GM12878 (cell line): ENCODE measurements around the gene ETV2. TPM values are rescaled to one million over a fixed set of nuclear protein-coding genes. Genes with fewer than 3 reads are reported as not detected.

Experiments used
- ATAC-seq: fragments of 200-7000 bp; cut with Tn5 transposase; 3 replicates; pipeline ENCODE4 v1.9.1; 2020; ENCODE audit warnings: mild to moderate bottlenecking, moderate library complexity
- BruUV-seq: library from RNA; stranded (reverse); fragments of 400-500 nt; replicated peaks from 2 replicates; lab custom pipeline; 2021; lab: Mats Ljungman, UMichigan
- CTCF ChIA-PET: fragments of 300-600 bp; sonication (Branson Sonifier 250); formaldehyde crosslinking; extraction: SDS; loops from one replicate; lab custom pipeline; 2021; ENCODE audit warnings: inconsistent platforms; lab: Yijun Ruan, JAX
- POLR2A ChIA-PET: fragments of 350-600 bp; formaldehyde crosslinking; extraction: SDS; loops from one replicate; lab custom pipeline; 2021; ENCODE audit warnings: inconsistent platforms; lab: Charles Lee
- RAD21 ChIA-PET: fragments of 300-600 bp; sonication (Branson Sonifier 250); formaldehyde crosslinking; loops from one replicate; lab custom pipeline; 2023; ENCODE audit warnings: antibody characterized with exemption; ENCODE audit not compliant: unreplicated experiment; lab: Charles Lee
- SMC1A ChIA-PET: fragments of 300-600 bp; sonication (Branson Sonifier 250); formaldehyde crosslinking; loops from one replicate; lab custom pipeline; 2023; ENCODE audit not compliant: unreplicated experiment, uncharacterized antibody; lab: Charles Lee
- DNase-seq: peaks from one replicate; pipeline ENCODE4 v3.0.0-alpha.2; 2011; ENCODE audit warnings: low read depth, low spot score
- FAIRE-seq: peaks from 3 replicates; lab custom pipeline; 2011; peaks lifted over from hg19 to GRCh38; lab: Jason Lieb, UNC
- H2AFZ ChIP-seq: 2 replicates; pipeline ENCODE4 v1.6.0; 2011; ENCODE audit warnings: low read depth, low read length, control low read depth; ENCODE audit not compliant: control insufficient read depth
- H3K27ac ChIP-seq: 2 replicates; pipeline ENCODE4 v1.5.1; 2011; ENCODE audit warnings: control low read depth; ENCODE audit not compliant: control insufficient read depth, insufficient read depth
- H3K27me3 ChIP-seq, 2 experiments: replicated peaks in 1 of 2; 2 replicates each; pipeline versions ENCODE4 v1.6.0 to v1.6.1; 2011; ENCODE audit warnings: low read length in 1 of 2; ENCODE audit not compliant: control insufficient read depth in 2 of 2, insufficient read depth in 2 of 2
- H3K36me3 ChIP-seq, 2 experiments: 2 replicates each; pipeline ENCODE4 v1.5.1; 2011; ENCODE audit warnings: low read length in 1 of 2; ENCODE audit not compliant: control insufficient read depth in 2 of 2, insufficient read depth in 2 of 2
- H3K4me1 ChIP-seq: 2 replicates; pipeline ENCODE4 v1.6.1; 2011; ENCODE audit warnings: mild to moderate bottlenecking, low read length, moderate library complexity, mixed read lengths; ENCODE audit not compliant: control insufficient read depth, insufficient read depth
- H3K4me2 ChIP-seq: 2 replicates; pipeline ENCODE4 v1.6.0; 2011; ENCODE audit warnings: control low read depth; ENCODE audit not compliant: control insufficient read depth, insufficient read depth
- H3K4me3 ChIP-seq: fragments of 200-600 bp; sonication (generic); 2 replicates; pipeline ENCODE4 v1.5.1; 2016
- H3K79me2 ChIP-seq: 2 replicates; pipeline ENCODE4 v1.6.0; 2011; ENCODE audit warnings: low read length; ENCODE audit not compliant: control insufficient read depth, insufficient read depth
- H3K9ac ChIP-seq: 2 replicates; pipeline ENCODE4 v1.8.0; 2011; ENCODE audit warnings: low read length, control low read depth, mixed read lengths; ENCODE audit not compliant: control insufficient read depth, insufficient read depth
- H3K9me3 ChIP-seq: replicated peaks from 3 replicates; pipeline ENCODE4 v1.5.1; 2011; ENCODE audit warnings: mild to moderate bottlenecking, low read length; ENCODE audit not compliant: control insufficient read depth, insufficient read depth
- H4K20me1 ChIP-seq: 2 replicates; pipeline ENCODE4 v1.6.0; 2011; ENCODE audit not compliant: control insufficient read depth, insufficient read depth
- ASH2L ChIP-seq: fragments of 300-600, 200-600 bp; sonication (generic); IDR thresholded peaks from 2 replicates; pipeline ENCODE4 v1.6.1; 2017; ENCODE audit warnings: low read depth, mild to moderate bottlenecking, borderline replicate concordance
- BRCA1 ChIP-seq: IDR thresholded peaks from 2 replicates; pipeline ENCODE4 v1.6.1; 2011; ENCODE audit warnings: low read depth, low read length, improper control_type of control experiment
- CEBPB ChIP-seq, 2 experiments: fragments of 150-350 bp in 1 of 2; IDR thresholded peaks; 2 replicates each; pipeline ENCODE4 v1.6.1; 2012 to 2014; ENCODE audit warnings: low read depth in 2 of 2, low read length in 2 of 2, borderline replicate concordance in 1 of 2, inconsistent platforms in 1 of 2
- CHD2 ChIP-seq: IDR thresholded peaks from 2 replicates; pipeline ENCODE4 v1.6.1; 2011; ENCODE audit warnings: low read depth, low read length, improper control_type of control experiment, borderline replicate concordance
- FOXM1 ChIP-seq: IDR thresholded peaks from 2 replicates; pipeline ENCODE4 v1.6.1; 2012; ENCODE audit warnings: low read depth, mild to moderate bottlenecking, inconsistent platforms, low read length, moderate library complexity
- GABPA ChIP-seq: IDR thresholded peaks from 2 replicates; pipeline ENCODE4 v1.6.1; 2014; ENCODE audit warnings: antibody characterized with exemption, low read depth, mild to moderate bottlenecking, inconsistent platforms
- MTA2 ChIP-seq: fragments of 450-650 bp; IDR thresholded peaks from 2 replicates; pipeline ENCODE4 v1.6.1; 2016; ENCODE audit warnings: low read depth, mild to moderate bottlenecking, moderate library complexity
- NFIC ChIP-seq: IDR thresholded peaks from 2 replicates; pipeline ENCODE4 v1.6.1; 2012; ENCODE audit warnings: low read depth, mild to moderate bottlenecking, inconsistent platforms, low read length, moderate library complexity
- PAX5 ChIP-seq: IDR thresholded peaks from 2 replicates; pipeline ENCODE4 v1.6.1; 2011; ENCODE audit warnings: low read depth, low read length, borderline replicate concordance
- RELA ChIP-seq: fragments of 450-650 bp; IDR thresholded peaks from 2 replicates; pipeline ENCODE4 v1.8.0; 2014; ENCODE audit warnings: borderline replicate concordance; ENCODE audit not compliant: partially characterized antibody
- TCF3 ChIP-seq: IDR thresholded peaks from 2 replicates; pipeline ENCODE4 v1.6.1; 2012; ENCODE audit warnings: low read depth, mild to moderate bottlenecking, low read length, borderline replicate concordance; ENCODE audit not compliant: insufficient read depth
- YY1 ChIP-seq: IDR thresholded peaks from 2 replicates; pipeline ENCODE4 v1.6.1; 2011; ENCODE audit warnings: low read depth, mild to moderate bottlenecking, low read length
- ZNF24 ChIP-seq: fragments of 450-650 bp; IDR thresholded peaks from 2 replicates; pipeline ENCODE4 v1.6.1; 2017; ENCODE audit warnings: antibody characterized with exemption, mild to moderate bottlenecking
- ZSCAN29 ChIP-seq: fragments of 450-650 bp; IDR thresholded peaks from 2 replicates; pipeline ENCODE4 v1.6.1; 2017; ENCODE audit warnings: mild to moderate bottlenecking, moderate library complexity
- WGBS: methylation state at CpG from one replicate; pipeline ENCODE4 v1.1.6; 2016; ENCODE audit warnings: low lambda C conversion rate; ENCODE audit not compliant: insufficient replicate concordance, insufficient coverage; ENCODE audit errors: missing lambda C conversion rate; 5-methylcytosine and 5-hydroxymethylcytosine counted together
- in situ Hi-C: fragments of 300-500 bp; cut with MboI; formaldehyde crosslinking; loops from 9 replicates; pipeline ENCODE4 v1.14.3; 2018; ENCODE audit warnings: mixed read lengths
- intact Hi-C: fragments of 100-400 bp; cut with micrococcal nuclease; formaldehyde crosslinking; loops from one replicate; pipeline ENCODE4 v1.14.2; 2022; ENCODE audit not compliant: unreplicated experiment
- polyA plus RNA-seq, 11 experiments: library from polyadenylated mRNA; depleted of rRNA in 4 of 11; unstranded in 6 of 11; stranded (reverse) in 5 of 11; fragments of >200 nt; fragmentation: Nextera tagmentation in 4 of 11; fragmentation: Illumina TruSeq in 1 of 11; extraction: Ambion mirVana in 4 of 11; extraction: Trizol in 1 of 11; gene quantifications; 1 replicate in 1 of 11; 2 replicates in 10 of 11; pipeline versions ENCODE4 v1.2.1 to v1.2.3, GENCODE V29; 2011 to 2016; ENCODE audit warnings: inconsistent platforms in 2 of 11, missing spikeins in 2 of 11, low read depth in 1 of 11
- total RNA-seq, 4 experiments: library from RNA; depleted of rRNA in 3 of 4; stranded (reverse); fragments of >200 nt in 3 of 4; fragmentation: Illumina TruSeq in 1 of 4; extraction: Trizol in 1 of 4; gene quantifications; 2 replicates each; pipeline versions ENCODE4 v1.2.1 to v1.2.3, GENCODE V29; 2013 to 2021

The ETV2 gene
- total and polyA plus RNA-seq, 10 of the 15 experiments (the other 5 are each of a cell fraction or from before 2014, with no cell fraction given), result 0.10 to 1.4 (median 0.54) TPM; not detected in 1

GRCh38 chr19:35628264-35628564 lies 13.3 kb upstream of the ETV2 start:
- peak; percentile 52 for ATAC-seq
- WGBS, result 59% methylated on average over 9 of the region's 9 CpGs
- SMC1A ChIA-PET, result no interaction called here
- POLR2A ChIA-PET, result interaction anchor here (1.1 kb wide), 1 partner anchor 14 kb away, joined by 5 read pairs; the partner anchor contains the start of gene ETV2
- H3K9me3 ChIP-seq, result no peaks in the 10 kb centered on the region
- no peaks in the 10 kb centered on the region; the same call in 1 of the 2 replicates for H3K4me1 ChIP-seq
- in situ Hi-C loops (no loop called here), intact Hi-C loops (no loop called here)
- peak overlapping the region; percentile 94 for H3K4me2 ChIP-seq
- no peaks in the 10 kb centered on the region for H4K20me1 ChIP-seq
- no peaks in the 10 kb centered on the region for H3K27me3 ChIP-seq
- H3K36me3 ChIP-seq, result peaks cover 2 to 4% of the 10 kb centered on the region in 2 experiments; a peak in 1 of 4 replicates
- DNase-seq, result no peak
- CTCF ChIA-PET, result no interaction called here
- peak overlapping the region; percentile 82 for H2AFZ ChIP-seq
- peak overlapping the region; percentile 91 for H3K9ac ChIP-seq
- H3K27ac ChIP-seq, result peak overlapping the region; percentile 81
- peak; percentile 44 for FAIRE-seq
- peak overlapping the region; percentile 84 for H3K4me3 ChIP-seq
- TSS peak; percentile 100 for BruUV-seq
- peaks cover 10% of the 10 kb centered on the region for H3K79me2 ChIP-seq
- RAD21 ChIA-PET, result no interaction called here
- TF ChIP-seq GABPA (no peak), YY1 (0 out of 2 replicates have a peak, but pooled peaks have one; percentile 11), ASH2L (no peak)

- peaks cover 10% of the 10 kb centered on the region for H3K79me2 ChIP-seq
- peak; percentile 98 for DNase-seq
- H2AFZ ChIP-seq, result peak within 1 kb of the TSS; percentile 82
- H3K4me3 ChIP-seq, result peak within 1 kb of the TSS; percentile 91
- ChIA-PET CTCF (no interaction called here), SMC1A (interaction anchor here (0.9 kb wide), 1 partner anchor 9 kb away, joined by 4 read pairs; no protein-coding TSS in a partner anchor), RAD21 (no interaction called here), POLR2A (interaction anchor here (1.1 kb wide), 1 partner anchor 14 kb away, joined by 5 read pairs; the partner anchor contains the start of gene ETV2)
- in situ Hi-C loops (no loop called here), intact Hi-C loops (no loop called here)
- FAIRE-seq, result peak; percentile 100
- ATAC-seq, result peak; percentile 100
- H3K9me3 ChIP-seq, result no peaks in the 10 kb centered on the region
- H3K27me3 ChIP-seq, result no peaks in the 10 kb centered on the region
- H3K27ac ChIP-seq, result peak within 1 kb of the TSS; percentile 81
- H3K9ac ChIP-seq, result peak within 1 kb of the TSS; percentile 91
- peaks cover 2 to 4% of the 10 kb centered on the region in 2 experiments; a peak in 2 of 4 replicates for H3K36me3 ChIP-seq
- BruUV-seq, result no TSS peak
- H3K4me2 ChIP-seq, result peak within 1 kb of the TSS; percentile 99
- under 1% methylated on average over 55 of the region's 56 CpGs for WGBS
- H3K4me1 ChIP-seq, result no peaks in the 10 kb centered on the region; the same call in 1 of the 2 replicates
- no peaks in the 10 kb centered on the region for H4K20me1 ChIP-seq
- TF ChIP-seq ZSCAN29 (no peak), FOXM1 (no peak), ZNF24 (no peak), PAX5 (0 out of 2 replicates have a peak, but pooled peaks have one; percentile 58), MTA2 (no peak), NFIC (0 out of 2 replicates have a peak, but pooled peaks have one; percentile 28), TCF3 (no peak), ASH2L (no peak), CEBPB (IDR thresholded peaks at IDR 0.05; ENCODE audit: borderline replicate concordance in 1 of 2, low read depth in 2 of 2, low read length in 2 of 2) (peak in 1 of 2 experiments; percentile 29; a peak in 1 of 4 replicates), BRCA1 (peak; percentile 57; the same call in 1 of the 2 replicates), CHD2 (peak; percentile 97), RELA (peak; percentile 93)
These were observed 12.8 kb upstream of the ETV2 start, which contains the start of gene RBM42 for GRCh38 chr19:35628565-35629331. RBM42 (plus strand) TSS chr19:35629036; CDS start chr19:35629154, 118 bp downstream.
